GM12892 (cell line): ENCODE results near the gene SNRPD2.
A peak's percentile ranks its signal among the peaks of the same experiment; 100 is the strongest.

ENCODE experiments used
- POLR2A ChIP-seq: IDR thresholded peaks from 2 replicates; pipeline ENCODE4 v1.6.1; 2011; ENCODE audit warnings: low read depth, low read length, control low read depth
- POLR2AphosphoS5 ChIP-seq: IDR thresholded peaks from 2 replicates; pipeline ENCODE4 v1.6.1; 2011; ENCODE audit warnings: low read depth, low read length, control low read depth

DNA sequence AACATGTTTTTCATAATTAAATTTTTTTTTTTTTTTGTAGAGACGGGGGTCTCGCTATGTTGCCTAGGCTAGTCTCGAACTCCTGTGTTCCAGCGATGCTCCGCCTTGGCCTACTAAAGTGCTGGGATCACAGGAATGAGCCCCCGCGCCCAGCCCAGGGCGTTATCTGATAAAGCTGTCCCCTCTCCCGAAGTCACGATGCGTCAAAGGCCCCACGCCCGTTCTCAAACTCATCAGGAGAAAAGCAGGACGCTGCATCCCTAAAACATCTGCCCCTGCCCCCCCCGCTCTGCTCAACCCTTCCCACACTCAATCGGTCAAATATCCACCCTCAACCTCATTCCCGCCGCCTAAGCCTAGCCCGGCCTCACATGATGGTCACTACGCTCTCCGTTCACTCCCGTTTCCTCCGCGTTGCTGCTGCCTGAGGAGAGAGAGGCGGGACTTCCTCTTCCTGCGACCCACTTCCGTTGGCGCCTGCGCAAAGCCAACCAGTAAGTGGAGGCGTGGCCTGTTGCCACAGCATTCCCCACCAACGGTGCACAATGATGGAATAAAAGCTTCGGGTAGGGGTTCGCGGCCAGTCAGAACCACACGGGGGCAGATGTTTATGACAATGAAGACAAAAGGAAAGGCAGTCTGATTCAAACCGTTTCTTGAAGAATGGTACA lies at the start of gene SNRPD2:
- peak; percentile 99 for TF ChIP-seq POLR2A
- peak; percentile 99 for TF ChIP-seq POLR2AphosphoS5
